NB4 (cell line): ENCODE measurements around the gene AK2.

ENCODE experiments used
- DNase-seq: peaks from one replicate; pipeline ENCODE4 v3.0.0; 2010; ENCODE audit warnings: low read depth
- H3K4me3 ChIP-seq: one replicate; pipeline ENCODE4 v1.5.1; 2011; ENCODE audit warnings: mild to moderate bottlenecking, low read depth, low read length, moderate library complexity
- MYC ChIP-seq: IDR thresholded peaks from 2 replicates; pipeline ENCODE4 v1.6.1; 2011; ENCODE audit warnings: low read depth, low read length
- POLR2A ChIP-seq: IDR thresholded peaks from 2 replicates; pipeline ENCODE4 v1.6.1; 2011; ENCODE audit warnings: mild to moderate bottlenecking; ENCODE audit not compliant: insufficient read length; ENCODE audit errors: extremely low read depth
- TF ChIP-seq, protein P1 (sequence below): IDR thresholded peaks from one replicate; pipeline ENCODE4 v1.5.1; 2012; ENCODE audit warnings: low read depth, low read length
- TF ChIP-seq, protein P2 (sequence below): IDR thresholded peaks from 2 replicates; pipeline ENCODE4 v1.6.1; 2011; ENCODE audit warnings: low read depth, low read length

Gene AK2

DNA sequence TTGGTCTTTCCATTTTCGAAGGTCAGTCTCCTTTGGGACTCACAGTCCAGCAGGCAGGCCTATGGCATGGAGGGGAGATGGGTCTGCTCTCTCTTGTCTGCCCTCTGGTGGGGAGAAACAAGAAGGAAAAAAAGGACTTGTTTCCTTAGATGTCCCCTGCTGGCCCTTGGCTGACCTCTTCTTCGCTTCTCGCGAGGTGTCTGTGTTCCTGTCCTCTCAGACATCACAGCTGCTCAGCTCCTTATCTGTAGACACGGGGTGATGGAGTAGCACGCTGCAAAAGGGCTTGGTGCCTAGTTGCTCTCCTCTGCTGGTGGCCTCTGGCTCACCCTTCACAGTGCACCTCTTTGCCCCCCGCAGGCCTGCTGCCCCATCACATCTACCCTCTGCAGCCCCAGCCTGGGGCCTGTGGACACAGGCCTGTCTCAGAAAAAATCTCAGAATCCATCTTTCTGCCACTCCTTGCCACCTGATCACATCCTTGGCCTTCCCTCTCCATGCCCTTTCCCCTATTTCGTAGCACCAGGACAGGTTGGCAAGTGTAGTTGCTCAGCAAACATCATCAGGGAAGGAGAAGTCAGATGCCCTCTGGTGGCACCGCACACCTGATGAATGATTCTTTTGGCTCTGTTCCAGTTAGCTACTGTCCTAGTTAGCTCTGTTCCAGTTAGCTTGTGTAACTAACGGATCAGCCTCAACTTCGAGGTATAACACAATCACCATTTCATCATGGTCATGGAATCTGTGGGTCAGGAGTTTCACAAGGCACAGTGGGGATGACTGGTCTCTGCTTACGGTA, 18.7 kb upstream of the AK2 start:
- DNase-seq = peak; percentile 85
- H3K4me3 ChIP-seq = no peak overlapping the region
- TF ChIP-seq, protein P1, sequence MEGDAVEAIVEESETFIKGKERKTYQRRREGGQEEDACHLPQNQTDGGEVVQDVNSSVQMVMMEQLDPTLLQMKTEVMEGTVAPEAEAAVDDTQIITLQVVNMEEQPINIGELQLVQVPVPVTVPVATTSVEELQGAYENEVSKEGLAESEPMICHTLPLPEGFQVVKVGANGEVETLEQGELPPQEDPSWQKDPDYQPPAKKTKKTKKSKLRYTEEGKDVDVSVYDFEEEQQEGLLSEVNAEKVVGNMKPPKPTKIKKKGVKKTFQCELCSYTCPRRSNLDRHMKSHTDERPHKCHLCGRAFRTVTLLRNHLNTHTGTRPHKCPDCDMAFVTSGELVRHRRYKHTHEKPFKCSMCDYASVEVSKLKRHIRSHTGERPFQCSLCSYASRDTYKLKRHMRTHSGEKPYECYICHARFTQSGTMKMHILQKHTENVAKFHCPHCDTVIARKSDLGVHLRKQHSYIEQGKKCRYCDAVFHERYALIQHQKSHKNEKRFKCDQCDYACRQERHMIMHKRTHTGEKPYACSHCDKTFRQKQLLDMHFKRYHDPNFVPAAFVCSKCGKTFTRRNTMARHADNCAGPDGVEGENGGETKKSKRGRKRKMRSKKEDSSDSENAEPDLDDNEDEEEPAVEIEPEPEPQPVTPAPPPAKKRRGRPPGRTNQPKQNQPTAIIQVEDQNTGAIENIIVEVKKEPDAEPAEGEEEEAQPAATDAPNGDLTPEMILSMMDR = peak; percentile 66
- 0 out of 2 replicates have a peak, but pooled peaks have one; percentile 36 for TF ChIP-seq MYC
- TF ChIP-seq POLR2A = no peak

DNA sequence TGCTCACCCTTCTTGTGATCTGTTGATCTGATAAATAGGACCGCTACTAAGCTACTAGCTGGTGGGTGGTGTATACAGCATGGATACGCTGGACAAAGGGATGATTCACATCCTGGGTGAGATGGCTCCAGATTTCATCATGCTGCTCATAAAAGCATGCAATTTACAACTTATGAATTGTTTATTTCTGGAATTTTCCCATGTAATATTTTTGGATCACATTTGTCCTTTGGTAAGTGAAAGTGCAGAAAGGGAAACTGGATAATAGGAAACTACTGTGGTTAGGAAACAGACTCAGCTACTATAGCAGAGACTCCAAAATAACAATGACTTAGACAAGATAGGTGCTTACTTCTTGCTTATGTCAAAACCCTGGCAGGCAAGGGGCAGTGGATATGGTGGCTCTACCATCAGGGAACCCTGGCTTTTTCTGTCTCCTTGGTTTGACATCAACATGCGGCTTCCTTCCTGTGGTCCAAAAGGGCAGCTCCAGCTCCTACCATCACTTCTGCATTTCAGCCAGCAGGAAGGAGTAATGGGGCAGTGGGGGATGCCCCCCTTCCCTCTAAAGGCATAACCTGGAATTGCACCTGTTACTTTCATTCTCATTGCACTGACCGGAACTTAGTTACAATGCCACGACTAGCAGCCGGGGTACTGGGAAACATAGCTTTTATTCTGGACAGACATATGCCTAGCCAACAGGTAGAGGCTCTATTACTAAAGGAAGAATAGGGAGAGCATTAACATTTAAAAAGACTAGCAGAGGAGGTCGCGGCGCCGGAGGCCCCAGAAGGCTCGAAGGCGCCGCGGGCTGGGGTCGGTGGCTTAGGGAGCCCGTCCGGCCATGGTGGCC, 13.8 kb upstream of the AK2 start:
- peak overlapping the region; percentile 34 for H3K4me3 ChIP-seq
- TF ChIP-seq MYC = peak; percentile 9; the same call in 1 of the 2 replicates
- TF ChIP-seq POLR2A = no peak
- TF ChIP-seq, protein P2, sequence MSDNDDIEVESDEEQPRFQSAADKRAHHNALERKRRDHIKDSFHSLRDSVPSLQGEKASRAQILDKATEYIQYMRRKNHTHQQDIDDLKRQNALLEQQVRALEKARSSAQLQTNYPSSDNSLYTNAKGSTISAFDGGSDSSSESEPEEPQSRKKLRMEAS = 0 out of 2 replicates have a peak, but pooled peaks have one; percentile 9
- TF ChIP-seq, protein P1 = peak; percentile 41
- DNase-seq = peak; percentile 86

DNA sequence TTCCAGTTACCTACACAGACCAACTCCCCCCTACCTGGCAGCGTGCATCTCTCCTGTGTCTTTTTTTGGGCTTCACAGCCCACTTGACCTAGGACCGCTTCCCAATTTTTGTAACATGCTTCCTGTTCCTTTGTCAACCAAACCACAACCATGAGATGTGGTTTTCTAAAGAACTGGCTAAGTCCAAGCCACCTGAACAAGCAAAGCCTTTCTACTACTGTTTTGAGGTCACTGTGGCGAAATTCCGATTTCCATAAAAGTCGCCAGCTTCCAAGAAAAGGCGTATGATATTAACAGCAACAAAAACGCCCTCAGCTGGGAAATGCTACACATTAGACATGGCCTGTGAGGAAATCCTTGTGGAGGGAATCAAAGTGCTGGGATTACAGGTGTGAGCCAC, 12.7 kb upstream of the AK2 start:
- peak; percentile 60 for DNase-seq
- H3K4me3 ChIP-seq = no peak overlapping the region
- TF ChIP-seq, protein P2 = no peak
- TF ChIP-seq POLR2A (no peak), MYC (no peak)
- TF ChIP-seq, protein P1 = no peak

DNA sequence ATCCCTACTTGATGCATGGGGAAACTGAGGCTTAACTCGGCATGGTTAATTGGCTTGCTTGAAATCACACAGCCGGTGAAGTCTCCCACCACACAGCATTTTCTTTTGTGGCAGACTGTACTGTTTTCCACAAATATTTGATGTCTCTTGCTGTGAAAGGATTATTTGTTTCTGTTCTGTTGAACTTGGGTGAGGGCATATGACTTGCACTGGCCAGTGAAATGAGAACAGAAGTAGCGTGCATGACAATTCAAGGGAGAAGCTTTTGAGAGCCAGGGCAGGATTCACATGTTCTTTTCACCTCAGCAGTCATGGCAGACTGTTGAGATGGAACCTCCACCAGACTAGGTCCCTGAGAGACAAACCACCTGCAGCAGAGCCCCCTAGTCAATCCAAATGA, 11.7 kb upstream of the AK2 start:
- TF ChIP-seq, protein P2 = no peak
- TF ChIP-seq MYC (no peak), POLR2A (no peak)
- TF ChIP-seq, protein P1 = no peak
- DNase-seq = no peak
- no peak overlapping the region for H3K4me3 ChIP-seq

DNA sequence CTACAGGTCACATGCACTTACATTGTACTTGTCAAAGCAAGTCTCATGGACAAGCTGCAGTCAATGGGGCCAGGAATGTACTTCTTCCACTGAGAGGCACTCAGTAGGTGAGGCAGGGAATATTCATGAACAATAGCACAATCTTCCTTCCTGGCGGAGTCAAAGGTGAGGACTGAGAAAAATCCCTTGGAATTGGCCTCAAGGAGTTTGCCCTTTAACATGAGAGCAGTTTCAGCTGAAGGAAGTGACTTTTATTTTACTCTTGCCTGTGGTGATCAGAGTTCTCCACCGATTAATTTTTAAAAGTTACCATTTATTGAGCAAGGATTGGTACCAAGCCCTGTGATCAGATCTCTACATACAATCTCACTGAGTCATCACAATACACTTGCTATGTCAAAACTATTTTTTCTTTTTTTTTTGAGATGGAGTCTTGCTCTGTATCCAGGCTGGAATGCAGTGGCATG, 11.2 kb upstream of the AK2 start:
- no peak for DNase-seq
- TF ChIP-seq, protein P2 = no peak
- TF ChIP-seq POLR2A (no peak), MYC (no peak)
- TF ChIP-seq, protein P1 = no peak
- H3K4me3 ChIP-seq = no peak overlapping the region
